Stimulated activated CD4-positive, alpha-beta T cell treated with anti-CD3 and anti-CD28 coated beads, Interleukin-1b, Interleukin-23, amount 100 ng/mL, for 1 hour (primary cell): ENCODE measurements around the gene XRN2.
"Not testable (repeated sequence)": the region's sequence is repeated elsewhere in the genome, so short reads cannot be mapped to it uniquely, and the experiment has no call there.

Experiments
- DNase-seq, 2 donors: peaks; one replicate each; pipeline ENCODE4 v3.0.0-alpha.2; 2020; ENCODE audit warnings: low read depth in 2 of 2

Gene XRN2

GRCh38 chr20:21344206-21344900 is 41.2 kb downstream of the XRN2 start:
- DNase-seq: no peak

GRCh38 chr20:21344961-21345360 is 41.8 kb downstream of the XRN2 start:
- DNase-seq: no peak

GRCh38 chr20:21352703-21353102 is 49.6 kb downstream of the XRN2 start:
- no peak for DNase-seq

GRCh38 chr20:21353236-21353635 is 50.1 kb downstream of the XRN2 start:
- no peak for DNase-seq

- no peak for DNase-seq
Observed at GRCh38 chr20:21355981-21356380, 52.9 kb downstream of the XRN2 start.

- DNase-seq: no peak
Observed at GRCh38 chr20:21356386-21356785, 53.3 kb downstream of the XRN2 start.

GRCh38 chr20:21357844-21358243 is 54.7 kb downstream of the XRN2 start:
- DNase-seq: no peak

- no peak for DNase-seq
Observed at GRCh38 chr20:21358737-21359136, 55.6 kb downstream of the XRN2 start.

GRCh38 chr20:21360705-21361104 is 57.6 kb downstream of the XRN2 start:
- no peak for DNase-seq

GRCh38 chr20:21361266-21361665 is 58.1 kb downstream of the XRN2 start:
- DNase-seq: no peak

GRCh38 chr20:21364413-21364812 is 61.3 kb downstream of the XRN2 start:
- no peak for DNase-seq

- no peak for DNase-seq
Observed at GRCh38 chr20:21365771-21366170, 62.6 kb downstream of the XRN2 start.

- DNase-seq: not testable (repeated sequence)
Observed at GRCh38 chr20:21366273-21366672, 63.1 kb downstream of the XRN2 start.

- DNase-seq: no peak
Observed at GRCh38 chr20:21368791-21369190, 65.7 kb downstream of the XRN2 start.

GRCh38 chr20:21371193-21371592 is 68.1 kb downstream of the XRN2 start:
- no peak for DNase-seq

GRCh38 chr20:21372016-21372415 is 68.9 kb downstream of the XRN2 start:
- no peak for DNase-seq

GRCh38 chr20:21373436-21373835 is 70.3 kb downstream of the XRN2 start:
- DNase-seq: no peak

GRCh38 chr20:21376626-21377025 is 73.5 kb downstream of the XRN2 start:
- no peak for DNase-seq

- no peak for DNase-seq
Observed at GRCh38 chr20:21377701-21378100, 74.6 kb downstream of the XRN2 start.

- no peak for DNase-seq
Observed at GRCh38 chr20:21378259-21378658, 75.1 kb downstream of the XRN2 start.

GRCh38 chr20:21380711-21381110 is 77.6 kb downstream of the XRN2 start:
- no peak for DNase-seq

GRCh38 chr20:21381619-21382018 is 78.5 kb downstream of the XRN2 start:
- no peak for DNase-seq

GRCh38 chr20:21384308-21384892 is 81.3 kb downstream of the XRN2 start:
- no peak for DNase-seq

GRCh38 chr20:21386111-21386510 is 83.0 kb downstream of the XRN2 start:
- no peak for DNase-seq
